PC-9 (cell line): Measurements from ENCODE around the gene AHRR. TPM values are rescaled to one million over a fixed set of nuclear protein-coding genes. Genes with fewer than 3 reads are reported as not detected.

Experiments used
- BruUV-seq: library from RNA; stranded (reverse); fragments of 400-500 nt; replicated peaks from 2 replicates; lab custom pipeline; 2021; lab: Mats Ljungman, UMichigan
- CTCF ChIA-PET: fragments of 300-600 bp; sonication (Branson Sonifier 250); formaldehyde crosslinking; loops from one replicate; lab custom pipeline; 2022; ENCODE audit warnings: antibody characterized with exemption; lab: Charles Lee
- POLR2A ChIA-PET: fragments of 300-600 bp; sonication (Branson Sonifier 250); formaldehyde crosslinking; loops from one replicate; lab custom pipeline; 2022; ENCODE audit warnings: antibody characterized with exemption; ENCODE audit not compliant: unreplicated experiment; lab: Charles Lee
- DNase-seq, 2 experiments: peaks; one replicate each; pipeline versions ENCODE4 v3.0.0 to v3.0.0-alpha.2; 2015 to 2022; ENCODE audit warnings: mixed read lengths in 1 of 2
- H2AFZ ChIP-seq: fragments of 200-600 bp; sonication (generic); 2 replicates; pipeline ENCODE4 v1.8.1; 2017; ENCODE audit warnings: antibody characterized with exemption
- H3F3A ChIP-seq: fragments of 200-600 bp; sonication (generic); 2 replicates; pipeline ENCODE4 v1.8.1; 2017; ENCODE audit warnings: antibody characterized with exemption, mild to moderate bottlenecking, low read depth; ENCODE audit not compliant: insufficient read depth
- H3K27ac ChIP-seq: fragments of 200-600 bp; sonication (generic); 2 replicates; pipeline ENCODE4 v1.6.1; 2016; ENCODE audit warnings: mixed run types
- H3K27me3 ChIP-seq: fragments of 200-600 bp; sonication (generic); 2 replicates; pipeline ENCODE4 v1.6.1; 2016; ENCODE audit warnings: low read depth, mixed run types; ENCODE audit not compliant: insufficient read depth
- H3K36me3 ChIP-seq: fragments of 200-600 bp; sonication (generic); 2 replicates; pipeline ENCODE4 v1.6.1; 2016; ENCODE audit warnings: low read depth, mixed run types
- H3K4me1 ChIP-seq: fragments of 200-600 bp; sonication (generic); replicated peaks from 2 replicates; pipeline ENCODE4 v1.6.1; 2016; ENCODE audit warnings: mixed run types; ENCODE audit not compliant: insufficient read depth
- H3K4me2 ChIP-seq: fragments of 200-600 bp; sonication (generic); 2 replicates; pipeline ENCODE4 v1.6.1; 2017; ENCODE audit warnings: mixed run types
- H3K4me3 ChIP-seq: fragments of 200-600 bp; sonication (generic); 2 replicates; pipeline ENCODE4 v1.6.1; 2016; ENCODE audit warnings: mixed run types
- H3K79me2 ChIP-seq: fragments of 200-600 bp; sonication (generic); 2 replicates; pipeline ENCODE4 v1.6.1; 2017; ENCODE audit warnings: low read depth, mixed run types
- H3K9me2 ChIP-seq: fragments of 200-600 bp; sonication (generic); 2 replicates; pipeline ENCODE4 v1.8.1; 2017; ENCODE audit warnings: mild to moderate bottlenecking; ENCODE audit not compliant: insufficient read depth
- H3K9me3 ChIP-seq: fragments of 200-600 bp; sonication (generic); 2 replicates; pipeline ENCODE4 v1.8.1; 2016; ENCODE audit warnings: low read depth; ENCODE audit not compliant: insufficient read depth
- H4K20me1 ChIP-seq: fragments of 200-600 bp; sonication (generic); 2 replicates; pipeline ENCODE4 v1.8.1; 2017; ENCODE audit not compliant: insufficient read depth
- CTCF ChIP-seq: fragments of 200-600 bp; sonication (generic); conservative IDR thresholded peaks from 2 replicates; pipeline ENCODE4 v1.6.1; 2017; ENCODE audit warnings: mixed run types, antibody characterized with exemption, mild to moderate bottlenecking, moderate library complexity
- EZH2 ChIP-seq: fragments of 200-600 bp; sonication (generic); IDR thresholded peaks from 2 replicates; pipeline ENCODE4 v1.8.0; 2017; ENCODE audit warnings: antibody characterized with exemption, low read depth
- intact Hi-C: fragments of 100-400 bp; cut with micrococcal nuclease; formaldehyde crosslinking; loops from one replicate; pipeline ENCODE4 v1.10.0; 2022; ENCODE audit not compliant: unreplicated experiment
- total RNA-seq: library from RNA; stranded (reverse); gene quantifications from 2 replicates; pipeline ENCODE4 v1.2.3, GENCODE V29; 2021

The AHRR gene
- total RNA-seq, 1 experiment from 2014 or later: 7.2 TPM

GRCh38 chr5:451587-452458 is 130.3 kb downstream of the AHRR start:
- Histone ChIP-seq H3K9me2 (no peaks in the 10 kb centered on the region), H3K4me2 (no peak overlapping the region), H3K27me3 (no peaks in the 10 kb centered on the region), H3K79me2 (peaks cover 45% of the 10 kb centered on the region), H3K4me3 (no peak overlapping the region), H3F3A (no peaks in the 10 kb centered on the region; the same call in 1 of the 2 replicates), H3K9me3 (no peaks in the 10 kb centered on the region), H4K20me1 (peaks cover 41% of the 10 kb centered on the region), H3K4me1 (no peaks in the 10 kb centered on the region), H3K36me3 (peaks cover 73% of the 10 kb centered on the region), H3K27ac (no peak overlapping the region), H2AFZ (no peak overlapping the region)
- CTCF ChIA-PET: no interaction called here
- no peak for DNase-seq
- TF ChIP-seq CTCF (no peak), EZH2 (no peak)
- no TSS peak for BruUV-seq
- intact Hi-C loops: no loop called here
- POLR2A ChIA-PET: no interaction called here

DNA sequence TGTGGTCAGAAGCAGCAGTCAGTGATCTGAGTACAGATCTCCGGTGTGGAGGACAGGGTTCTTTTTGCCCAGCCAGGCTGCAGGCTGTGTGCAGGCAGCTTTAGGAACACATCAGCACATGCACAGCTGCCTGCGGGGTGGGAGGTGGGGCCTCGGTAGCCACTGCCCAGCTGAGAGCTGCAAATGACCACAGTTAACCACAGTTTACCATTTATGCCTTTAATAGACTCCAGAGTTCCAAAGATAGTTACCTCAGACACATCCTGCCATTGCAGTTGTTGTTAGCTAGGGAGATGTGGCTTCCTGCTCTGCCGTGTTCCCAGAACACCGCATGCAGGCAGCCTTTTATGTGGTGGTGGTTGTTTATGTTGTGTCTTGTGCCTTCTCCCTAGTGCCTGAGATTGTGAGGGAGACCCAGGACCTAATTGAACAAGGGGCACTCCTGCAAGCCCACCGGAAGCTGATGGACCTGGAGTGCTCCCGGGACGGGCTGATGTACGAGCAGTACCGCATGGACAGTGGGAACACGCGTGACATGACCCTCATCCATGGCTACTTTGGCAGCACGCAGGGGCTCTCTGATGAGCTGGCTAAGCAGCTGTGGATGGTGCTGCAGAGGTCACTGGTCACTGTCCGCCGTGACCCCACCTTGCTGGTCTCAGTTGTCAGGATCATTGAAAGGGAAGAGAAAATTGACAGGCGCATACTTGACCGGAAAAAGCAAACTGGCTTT is 131.6 kb downstream of the AHRR start:
- peaks cover 52% of the 10 kb centered on the region for H3K79me2 ChIP-seq
- CTCF ChIA-PET: no interaction called here
- H3K36me3 ChIP-seq: peaks cover 73% of the 10 kb centered on the region
- no peak overlapping the region for H3K27ac ChIP-seq
- H3K4me2 ChIP-seq: no peak overlapping the region
- no peaks in the 10 kb centered on the region for H3K27me3 ChIP-seq
- BruUV-seq: no TSS peak
- no peaks in the 10 kb centered on the region for H3K9me2 ChIP-seq
- peaks cover 8% of the 10 kb centered on the region for H3K4me1 ChIP-seq
- H4K20me1 ChIP-seq: peaks cover 39% of the 10 kb centered on the region
- no peak for TF ChIP-seq EZH2
- no peak for TF ChIP-seq CTCF
- POLR2A ChIA-PET: interaction anchor here (0.5 kb wide), 1 partner anchor 223 kb away, joined by 4 read pairs; no protein-coding TSS in a partner anchor
- DNase-seq: no peak
- no peaks in the 10 kb centered on the region for H3K9me3 ChIP-seq
- H2AFZ ChIP-seq: no peak overlapping the region
- H3K4me3 ChIP-seq: no peak overlapping the region
- peaks cover 8% of the 10 kb centered on the region for H3F3A ChIP-seq
- intact Hi-C loops: no loop called here

- CTCF ChIA-PET: no interaction called here
- Histone ChIP-seq H3K27me3 (no peaks in the 10 kb centered on the region), H3K4me3 (no peak overlapping the region), H3K79me2 (peaks cover 56% of the 10 kb centered on the region), H3F3A (peaks cover 13% of the 10 kb centered on the region), H3K27ac (no peak overlapping the region), H3K4me1 (peaks cover 14% of the 10 kb centered on the region), H3K9me2 (no peaks in the 10 kb centered on the region), H3K9me3 (no peaks in the 10 kb centered on the region), H4K20me1 (peaks cover 37% of the 10 kb centered on the region), H3K4me2 (no peak overlapping the region), H3K36me3 (peaks cover 69% of the 10 kb centered on the region), H2AFZ (no peak overlapping the region)
- no TSS peak for BruUV-seq
- DNase-seq: no peak
- intact Hi-C loops: no loop called here
- TF ChIP-seq EZH2 (no peak), CTCF (no peak)
- POLR2A ChIA-PET: interaction anchor here (0.5 kb wide), 1 partner anchor 224 kb away, joined by 4 read pairs; no protein-coding TSS in a partner anchor
Measured at GRCh38 chr5:453725-454481, 132.4 kb downstream of the AHRR start.
